Erythroblast (primary cell): ENCODE measurements around the gene TMEM176A.

ENCODE experiments used
- GATA1 ChIP-seq: IDR thresholded peaks from 2 replicates; pipeline ENCODE4 v1.6.1; 2011; ENCODE audit warnings: low read depth, mild to moderate bottlenecking, control low read depth, low read length, moderate library complexity
- POLR2A ChIP-seq: IDR thresholded peaks from 2 replicates; pipeline ENCODE4 v1.6.1; 2011; ENCODE audit warnings: mild to moderate bottlenecking, low read length

DNA sequence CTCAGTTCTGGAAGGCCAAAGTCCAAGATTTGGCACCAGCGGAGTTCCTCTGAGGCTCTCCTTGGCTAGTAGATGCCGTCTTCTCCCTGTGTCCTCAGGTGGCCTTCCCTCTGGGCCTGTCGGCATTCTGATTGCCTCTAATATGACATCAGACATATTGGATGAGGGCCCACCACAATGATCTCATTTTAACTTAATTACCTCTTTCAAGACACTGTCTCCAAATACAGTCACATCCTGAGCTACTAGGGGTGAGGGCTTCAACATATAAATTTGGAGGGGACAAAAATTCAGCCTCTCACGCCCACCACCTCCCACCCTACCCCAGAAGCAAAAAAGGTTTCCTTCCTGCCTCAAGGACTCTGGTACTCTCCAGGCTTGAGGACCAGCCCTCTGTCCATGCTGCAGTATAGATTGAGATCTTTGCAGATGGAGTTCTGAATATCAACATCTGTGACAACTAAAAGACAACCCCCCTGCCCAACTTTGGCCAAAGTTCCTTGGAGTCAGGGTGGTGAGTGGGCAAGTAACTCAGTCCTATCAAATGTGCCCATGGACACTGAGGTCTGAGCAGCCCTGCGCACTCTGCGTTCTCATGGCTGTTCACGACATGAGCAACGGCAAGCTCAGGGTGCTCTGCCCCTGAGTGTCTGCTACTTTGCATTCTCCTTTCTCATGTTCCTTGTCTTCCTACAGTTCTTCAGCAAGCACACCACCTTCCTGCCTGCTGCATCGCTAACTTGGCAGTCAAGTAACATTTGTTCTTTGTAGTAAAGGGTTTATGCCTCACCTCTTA, 11.9 kb upstream of the TMEM176A start:
- no peak for TF ChIP-seq POLR2A
- TF ChIP-seq GATA1: no peak
